Esophagus mucosa (tissue), 1 donor: Measurements from ENCODE around the gene CCDC187. TPM values are rescaled to one million over a fixed set of nuclear protein-coding genes. Genes with fewer than 3 reads are reported as not detected.
"Not testable (repeated sequence)": the region's sequence is repeated elsewhere in the genome, so short reads cannot be mapped to it uniquely, and the experiment has no call there.

Source experiments
- ATAC-seq: fragments of 200-7000 bp; cut with Tn5 transposase; one replicate; pipeline ENCODE4 v1.9.1; 2020
- total RNA-seq: library from RNA; stranded (reverse); gene quantifications from one replicate; pipeline ENCODE4 v1.2.4, GENCODE V29; 2023
- donor health status: DM: yes; HTN: yes; CAD: no.

Gene CCDC187
- total RNA-seq, 1 donor from 2014 or later = not detected

- ATAC-seq = peak; percentile 81
Measured at GRCh38 chr9:136283291-136284235, 20.3 kb downstream of the CCDC187 start.

- ATAC-seq = no peak
Measured at GRCh38 chr9:136282272-136282861, 21.5 kb downstream of the CCDC187 start.

DNA sequence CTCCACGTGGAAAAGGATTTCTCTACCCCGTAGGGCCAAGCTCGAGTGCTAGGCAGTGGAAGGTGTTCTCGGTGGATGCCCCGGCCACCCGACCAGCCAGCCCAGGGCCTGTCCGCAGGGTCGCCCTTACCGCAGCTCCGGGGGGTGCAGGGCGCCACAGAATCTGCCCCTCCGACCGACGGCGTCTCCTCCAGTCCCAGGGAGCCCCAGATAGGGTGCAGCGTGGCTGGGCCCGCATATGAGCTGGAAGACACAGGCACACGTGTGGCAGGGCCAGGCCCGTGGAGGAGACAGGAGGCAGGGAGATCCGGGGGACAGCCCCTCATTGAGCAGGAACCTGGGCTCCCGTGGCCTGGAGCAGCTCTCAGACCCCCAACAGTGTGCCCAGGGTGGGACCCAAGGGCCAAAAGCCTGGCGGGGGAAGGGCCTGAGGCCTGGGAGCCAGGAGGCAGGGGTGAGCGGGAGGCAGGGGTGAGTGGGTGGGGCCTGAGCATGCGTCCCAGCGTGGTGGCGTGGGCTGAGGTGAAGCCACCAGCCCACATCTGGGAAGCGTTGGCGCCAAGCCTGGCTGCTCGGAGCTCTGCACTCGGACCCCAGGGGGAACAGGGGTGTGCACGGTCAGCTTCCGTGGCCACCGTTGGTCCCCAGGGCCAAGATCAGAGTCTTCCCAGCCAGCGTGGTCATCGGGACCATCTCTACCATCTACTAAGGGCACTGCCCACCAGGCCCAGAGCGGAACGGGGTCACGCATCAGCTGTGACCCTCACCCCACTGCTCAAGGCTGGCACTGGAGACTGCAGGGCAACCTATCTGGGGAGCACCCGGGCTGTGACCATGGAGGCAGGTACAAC is 22.2 kb downstream of the CCDC187 start:
- no peak for ATAC-seq

GRCh38 chr9:136280535-136281315 is 23.2 kb downstream of the CCDC187 start:
- no peak for ATAC-seq

DNA sequence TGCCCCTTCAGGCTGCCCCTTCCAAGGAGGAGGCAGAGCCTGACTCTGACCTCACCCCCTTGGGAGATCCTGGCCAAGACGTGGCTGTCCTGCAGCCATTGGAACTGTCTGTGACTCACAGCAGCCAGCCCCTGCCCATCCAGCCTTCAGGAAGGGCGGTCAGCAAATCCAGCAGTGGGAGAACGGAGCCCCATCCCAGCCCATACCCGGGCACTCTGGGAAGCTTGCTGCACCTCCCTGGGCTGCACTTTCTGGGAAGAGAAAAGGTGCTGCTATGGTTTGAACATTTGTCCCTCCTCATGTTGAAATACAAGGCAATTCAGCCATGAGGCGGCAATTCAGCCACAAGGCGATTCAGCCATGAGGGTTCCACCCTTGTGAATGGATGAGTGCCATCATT is 24.4 kb downstream of the CCDC187 start:
- no peak for ATAC-seq

DNA sequence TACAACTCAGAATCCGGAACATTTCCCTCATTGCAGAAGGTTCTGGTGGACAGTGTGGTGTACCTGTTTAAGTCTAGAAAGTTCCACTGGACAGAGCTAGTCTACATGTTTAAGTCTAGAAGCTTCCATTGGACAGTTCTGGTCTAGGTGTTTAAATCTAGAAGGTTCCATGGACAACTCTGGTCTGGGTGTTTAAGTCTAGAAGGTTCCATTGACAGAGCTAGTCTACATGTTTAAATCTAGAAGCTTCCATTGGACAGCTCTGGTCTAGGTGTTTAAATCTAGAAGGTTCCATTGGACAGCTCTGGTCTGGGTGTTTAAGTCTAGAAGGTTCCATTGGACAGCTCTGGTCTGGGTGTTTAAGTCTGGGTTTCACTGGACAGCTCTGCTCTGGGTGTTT is 25.0 kb downstream of the CCDC187 start:
- ATAC-seq = no peak

DNA sequence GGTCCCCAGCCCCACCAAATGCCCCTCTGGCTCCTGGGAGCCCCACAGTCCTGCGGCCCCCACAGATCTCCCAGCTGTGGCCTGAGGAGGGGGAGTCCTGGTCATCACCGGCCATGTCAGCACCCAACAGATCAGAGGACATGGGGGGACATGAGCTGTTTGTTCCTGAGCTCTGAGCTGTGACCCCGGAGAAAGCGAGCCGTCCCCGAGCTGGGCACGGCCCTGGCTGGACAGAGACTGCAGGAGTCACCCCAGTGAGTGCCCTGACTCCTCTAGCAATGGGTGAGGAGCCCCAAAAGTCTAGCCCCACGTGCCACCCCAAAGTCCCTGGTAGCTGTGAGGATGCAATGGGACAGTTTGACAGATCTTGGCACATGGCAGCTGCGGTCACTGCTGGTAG is 25.7 kb downstream of the CCDC187 start:
- no peak for ATAC-seq

GRCh38 chr9:136277746-136278145 is 26.1 kb downstream of the CCDC187 start:
- ATAC-seq = no peak

DNA sequence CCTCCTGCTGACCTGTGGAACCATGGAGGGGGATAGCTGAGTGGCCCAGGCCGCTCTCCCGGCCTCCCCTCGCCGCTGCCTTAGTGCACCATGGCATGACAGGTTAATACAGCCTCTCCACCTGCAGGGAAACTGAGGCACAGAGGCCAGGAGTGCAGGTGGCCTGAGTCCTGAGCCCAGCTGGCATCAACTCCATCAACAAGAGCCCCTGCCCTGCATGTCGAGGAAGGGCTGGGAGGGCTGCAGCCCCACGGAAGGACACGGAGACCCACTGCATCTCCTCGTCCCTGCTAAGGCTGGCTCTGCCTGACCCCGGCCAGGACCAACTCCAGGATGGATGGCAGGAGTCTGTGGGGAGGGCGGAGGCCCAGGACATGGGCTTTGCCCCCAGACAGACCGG is 27.2 kb downstream of the CCDC187 start:
- ATAC-seq = no peak

- ATAC-seq = no peak
Measured at GRCh38 chr9:136275655-136276429, 28.1 kb downstream of the CCDC187 start.

DNA sequence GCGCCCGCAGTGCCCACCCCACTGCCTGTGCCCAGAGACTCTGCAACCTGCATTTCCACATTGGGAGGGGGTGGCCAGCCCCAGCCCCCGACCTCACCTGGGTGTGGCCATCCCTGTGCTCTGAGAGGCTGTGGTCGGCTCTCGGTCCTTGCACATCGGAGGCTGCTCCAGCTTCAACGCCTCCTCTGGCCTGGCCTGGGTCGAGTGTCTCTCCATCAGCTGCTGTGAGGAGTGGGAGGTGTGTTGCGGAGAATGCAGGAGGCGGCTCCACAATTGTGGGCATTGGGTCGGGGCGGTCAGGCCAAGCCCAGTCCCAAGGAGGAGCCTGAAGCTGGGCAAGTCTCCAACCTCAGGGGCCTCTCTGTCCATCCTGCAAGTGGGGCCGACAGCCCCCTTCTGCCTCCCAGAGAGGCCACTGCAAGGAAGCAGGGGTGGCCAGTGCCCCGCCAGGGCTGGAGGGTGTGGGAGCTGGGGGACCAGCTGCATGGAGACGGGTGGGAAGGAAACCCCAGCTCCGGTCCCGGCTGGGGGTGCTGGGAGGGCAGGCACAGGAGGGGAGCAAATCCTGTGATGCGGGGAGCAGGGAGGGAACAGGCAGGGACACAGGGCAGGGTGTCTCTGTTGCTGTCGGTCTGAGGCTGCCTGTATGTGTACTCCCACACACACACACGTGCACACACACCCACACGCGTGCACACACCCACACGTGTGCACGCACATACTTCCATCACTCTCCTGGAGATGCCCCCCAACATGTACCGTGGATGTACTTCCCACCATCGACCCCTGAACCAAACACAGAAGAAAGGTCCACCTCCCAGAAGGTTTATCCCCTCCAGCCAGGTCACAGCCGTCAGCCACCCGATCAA is 28.9 kb downstream of the CCDC187 start:
- peak; percentile 9 for ATAC-seq

- ATAC-seq = no peak
Measured at GRCh38 chr9:136273921-136274785, 29.7 kb downstream of the CCDC187 start.

GRCh38 chr9:136273244-136273865 is 30.5 kb downstream of the CCDC187 start:
- no peak for ATAC-seq

DNA sequence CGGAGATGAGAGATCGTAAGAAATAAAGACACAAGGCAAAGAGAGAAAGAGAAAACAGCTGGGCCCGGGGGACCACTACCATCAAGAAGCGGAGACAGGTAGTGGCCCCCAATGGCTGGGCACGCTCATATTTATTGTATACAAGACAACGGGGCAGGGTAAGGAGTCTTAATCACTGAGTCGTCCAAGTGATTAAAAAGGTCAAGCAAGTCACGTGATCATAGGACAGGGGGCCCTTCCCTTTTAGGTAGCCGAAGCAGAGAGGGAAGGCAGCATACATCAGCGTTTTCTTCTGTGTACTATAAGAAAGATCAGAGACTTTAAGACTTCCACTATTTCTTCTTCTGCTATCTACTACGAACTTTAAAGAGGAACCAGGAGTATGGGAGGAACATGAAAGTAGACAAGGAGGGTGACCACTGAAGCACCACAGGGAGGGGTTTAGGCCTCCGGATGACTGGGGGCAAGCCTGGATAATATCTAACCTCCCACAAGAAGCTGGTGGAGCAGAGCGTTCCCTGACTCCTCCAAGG is 33.7 kb downstream of the CCDC187 start:
- ATAC-seq = no peak

GRCh38 chr9:136268735-136269134 is 35.2 kb downstream of the CCDC187 start:
- ATAC-seq = no peak

DNA sequence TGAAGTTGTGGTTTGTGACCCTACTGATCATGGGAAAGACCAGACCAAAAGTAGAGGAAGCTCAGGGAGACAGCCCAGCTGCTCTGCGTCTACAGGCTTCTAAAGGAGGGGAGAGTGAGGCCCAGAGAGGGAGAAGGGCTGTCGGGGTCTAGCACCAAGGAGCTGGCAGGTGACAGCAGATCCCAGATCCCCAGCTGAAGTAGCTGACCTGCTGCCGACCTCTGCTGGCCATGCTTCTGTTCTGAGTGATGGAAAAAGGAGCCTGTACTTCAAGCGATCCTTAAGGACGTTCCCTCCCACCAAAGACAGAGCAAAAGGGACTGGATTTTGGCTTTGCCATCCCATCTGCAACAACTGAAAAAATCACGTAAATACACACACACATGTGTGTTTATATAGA is 35.6 kb downstream of the CCDC187 start:
- ATAC-seq = no peak

DNA sequence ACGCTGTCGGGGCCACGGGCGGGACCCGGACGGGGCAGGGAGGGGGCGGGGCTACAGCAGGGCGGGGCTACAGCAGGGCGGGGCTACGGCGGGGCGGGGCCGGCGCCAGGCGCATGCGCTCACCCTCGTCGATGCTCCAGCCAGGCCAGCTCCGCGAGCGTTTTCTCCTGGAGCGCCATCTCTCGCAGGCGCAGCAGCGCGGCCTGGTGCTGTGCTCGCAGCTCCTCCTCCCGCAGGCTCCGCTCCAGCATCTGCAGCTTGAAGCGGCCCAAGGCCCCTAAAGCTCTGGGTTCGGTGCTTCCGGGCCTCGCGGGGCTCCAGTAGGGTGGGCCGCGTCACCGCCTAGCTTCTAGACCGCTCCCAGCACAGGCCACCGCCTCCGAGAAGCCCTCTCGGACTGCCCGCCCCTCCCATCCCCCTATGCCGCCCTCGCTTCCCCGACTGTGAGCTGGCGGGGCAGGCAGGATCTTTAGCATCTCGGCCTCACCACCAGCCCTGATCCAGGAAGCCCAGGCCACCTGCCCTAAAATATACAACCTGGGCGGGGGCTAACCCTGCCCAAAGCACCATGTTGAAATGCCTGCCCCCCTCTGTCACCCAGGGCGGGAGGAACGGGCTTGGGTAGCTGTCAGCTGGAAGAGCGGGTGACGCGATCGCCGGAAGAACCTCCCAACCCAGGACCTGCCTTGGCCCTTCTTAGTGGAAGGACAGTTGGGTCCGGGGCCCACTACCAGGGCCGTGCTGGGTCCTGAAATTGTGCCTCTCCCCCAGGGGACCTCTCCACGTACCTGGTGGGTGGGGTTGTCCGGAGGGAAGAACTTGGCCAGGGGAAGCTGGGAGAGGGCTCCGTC is 36.4 kb downstream of the CCDC187 start:
- peak; percentile 94 for ATAC-seq

- not testable (repeated sequence) for ATAC-seq
Measured at GRCh38 chr9:136266641-136267040, 37.3 kb downstream of the CCDC187 start.
